Right atrium auricular region (tissue), 2 donors: ENCODE measurements around the gene SYT1. TPM values are rescaled to one million over a fixed set of nuclear protein-coding genes. Genes with fewer than 3 reads are reported as not detected.

Experiments
- DNase-seq: peaks from one replicate; pipeline ENCODE4 v3.0.0-alpha.2; 2019; ENCODE audit warnings: low spot score
- H3K27ac ChIP-seq, 2 donors: fragments of 200-600 bp; sonication (generic); 1 replicate in 1 of 2; 2 replicates in 1 of 2; pipeline ENCODE4 v1.5.1; 2016 to 2019
- H3K27me3 ChIP-seq, 2 donors: fragments of 200-600 bp; sonication (generic); one replicate each; pipeline versions ENCODE4 v1.5.1 to v1.6.0; 2017 to 2019
- H3K36me3 ChIP-seq: fragments of 200-600 bp; sonication (generic); one replicate; pipeline ENCODE4 v1.5.1; 2016
- H3K4me1 ChIP-seq, 2 donors: fragments of 200-600 bp; sonication (generic); one replicate each; pipeline versions ENCODE4 v1.5.1 to v1.6.0; 2017 to 2019
- H3K4me3 ChIP-seq, 2 donors: fragments of 200-600 bp; sonication (generic); 1 replicate in 1 of 2; 2 replicates in 1 of 2; pipeline ENCODE4 v1.5.1; 2017 to 2019; ENCODE audit warnings: mild to moderate bottlenecking in 1 of 2, moderate library complexity in 1 of 2
- H3K9me3 ChIP-seq, 2 donors: fragments of 200-600 bp; sonication (generic); one replicate each; pipeline ENCODE4 v1.5.1; 2019
- total RNA-seq, 2 donors: library from RNA; depleted of rRNA; stranded (reverse); fragments of >200 nt; gene quantifications; one replicate each; pipeline ENCODE4 v1.1.0, GENCODE V29; 2016
- TF ChIP-seq, protein P1 (sequence below), 2 donors: fragments of 200-600 bp; sonication (generic); IDR thresholded peaks; one replicate each; pipeline ENCODE4 v1.5.1; 2019; ENCODE audit warnings: antibody characterized with exemption in 2 of 2

The SYT1 gene
- total RNA-seq, 2 donors from 2014 or later = 0.16 TPM; not detected in 1

DNA sequence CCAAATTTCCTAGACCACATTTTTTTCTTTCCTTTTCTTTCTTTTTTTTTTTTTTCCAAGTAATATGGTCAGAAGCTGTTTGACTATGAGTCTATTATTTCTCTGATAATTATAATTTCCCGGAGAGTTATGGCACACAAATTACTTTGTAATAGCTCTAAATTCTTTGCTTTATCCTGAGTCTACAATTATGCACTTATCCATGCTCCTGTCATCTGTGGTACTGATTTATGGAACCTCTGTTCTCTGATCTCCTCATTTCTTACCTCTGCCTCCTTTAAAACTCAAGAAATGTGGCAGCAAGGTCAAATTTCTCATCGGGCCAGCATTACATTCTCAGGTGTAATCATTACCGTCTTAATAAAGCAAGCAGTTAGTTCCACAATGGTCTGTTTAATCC is 544.1 kb downstream of the SYT1 start:
- TF ChIP-seq, protein P1, sequence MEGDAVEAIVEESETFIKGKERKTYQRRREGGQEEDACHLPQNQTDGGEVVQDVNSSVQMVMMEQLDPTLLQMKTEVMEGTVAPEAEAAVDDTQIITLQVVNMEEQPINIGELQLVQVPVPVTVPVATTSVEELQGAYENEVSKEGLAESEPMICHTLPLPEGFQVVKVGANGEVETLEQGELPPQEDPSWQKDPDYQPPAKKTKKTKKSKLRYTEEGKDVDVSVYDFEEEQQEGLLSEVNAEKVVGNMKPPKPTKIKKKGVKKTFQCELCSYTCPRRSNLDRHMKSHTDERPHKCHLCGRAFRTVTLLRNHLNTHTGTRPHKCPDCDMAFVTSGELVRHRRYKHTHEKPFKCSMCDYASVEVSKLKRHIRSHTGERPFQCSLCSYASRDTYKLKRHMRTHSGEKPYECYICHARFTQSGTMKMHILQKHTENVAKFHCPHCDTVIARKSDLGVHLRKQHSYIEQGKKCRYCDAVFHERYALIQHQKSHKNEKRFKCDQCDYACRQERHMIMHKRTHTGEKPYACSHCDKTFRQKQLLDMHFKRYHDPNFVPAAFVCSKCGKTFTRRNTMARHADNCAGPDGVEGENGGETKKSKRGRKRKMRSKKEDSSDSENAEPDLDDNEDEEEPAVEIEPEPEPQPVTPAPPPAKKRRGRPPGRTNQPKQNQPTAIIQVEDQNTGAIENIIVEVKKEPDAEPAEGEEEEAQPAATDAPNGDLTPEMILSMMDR (IDR thresholded peaks at IDR 0.05) = no peak
- H3K9me3 ChIP-seq = no peaks in the 10 kb centered on the region
- no peak for DNase-seq
- no peak overlapping the region for H3K4me3 ChIP-seq
- H3K36me3 ChIP-seq = no peaks in the 10 kb centered on the region
- H3K27ac ChIP-seq = no peak overlapping the region
- H3K4me1 ChIP-seq = peaks cover 0 to 3% of the 10 kb centered on the region in 2 donors
- H3K27me3 ChIP-seq = no peaks in the 10 kb centered on the region

DNA sequence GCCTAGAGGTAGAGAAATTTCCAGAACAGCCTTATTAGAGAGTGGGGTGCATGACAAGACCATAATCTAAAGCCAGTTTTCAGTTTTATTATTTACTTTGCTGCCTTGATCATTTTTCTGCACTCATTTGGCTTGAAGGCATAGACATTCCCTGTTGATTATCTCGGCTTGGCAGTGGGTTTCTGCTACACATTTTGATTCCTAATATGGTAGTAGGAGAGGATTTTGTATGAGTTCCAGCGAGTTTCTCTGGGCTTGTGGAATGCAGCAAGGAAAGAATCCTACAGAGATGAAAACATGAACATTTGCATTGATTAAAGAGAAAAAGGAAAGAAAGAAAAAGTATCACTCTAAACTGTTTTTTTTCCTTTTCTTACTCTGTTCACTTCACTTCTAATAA is 545.0 kb downstream of the SYT1 start:
- TF ChIP-seq, protein P1 (IDR thresholded peaks at IDR 0.05) = no peak
- H3K9me3 ChIP-seq = no peaks in the 10 kb centered on the region
- H3K27me3 ChIP-seq = no peaks in the 10 kb centered on the region
- H3K4me1 ChIP-seq = peaks cover 0 to 3% of the 10 kb centered on the region in 2 donors
- no peak overlapping the region for H3K27ac ChIP-seq
- H3K4me3 ChIP-seq = no peak overlapping the region
- H3K36me3 ChIP-seq = no peaks in the 10 kb centered on the region
- DNase-seq = no peak

DNA sequence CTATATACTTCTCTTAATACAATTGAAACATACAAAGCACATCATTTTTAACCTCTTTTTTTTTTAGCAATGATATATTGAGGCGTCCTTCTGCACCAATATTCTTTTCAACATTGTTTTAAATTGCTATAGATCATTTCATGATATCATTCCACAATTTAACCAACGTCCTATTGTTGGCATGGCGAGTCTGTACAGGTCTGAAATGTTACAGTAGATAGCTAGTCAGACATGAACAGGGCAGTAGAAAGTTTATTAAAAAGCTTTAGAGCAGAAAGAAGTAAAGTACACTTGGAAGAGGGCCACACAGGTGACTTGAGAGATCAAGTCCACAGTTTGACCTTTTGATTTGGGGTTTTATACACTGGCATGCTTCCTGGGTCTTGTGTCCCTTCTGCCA is 547.2 kb downstream of the SYT1 start:
- TF ChIP-seq, protein P1 (IDR thresholded peaks at IDR 0.05) = no peak
- H3K4me3 ChIP-seq = no peak overlapping the region

DNA sequence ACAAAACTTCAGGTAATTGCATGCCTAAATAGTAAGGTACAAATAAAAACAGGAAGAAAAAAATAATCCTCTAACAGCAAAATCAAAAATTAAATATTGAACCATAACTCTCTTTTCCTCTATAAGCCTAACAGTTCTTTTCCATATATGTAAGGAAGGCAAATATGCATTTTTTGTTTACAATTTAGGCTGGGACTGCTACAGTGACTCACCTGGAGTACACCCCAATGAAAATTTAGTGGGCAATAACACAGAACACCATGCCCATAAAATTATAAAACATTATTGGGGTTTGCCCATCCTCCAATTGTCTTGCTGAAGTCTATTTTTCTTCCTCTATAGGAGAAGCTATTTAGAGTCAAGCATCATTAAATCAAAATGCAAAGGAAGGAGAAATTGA is 549.2 kb downstream of the SYT1 start:
- DNase-seq = no peak
- Histone ChIP-seq H3K4me1 (peaks cover 0 to 3% of the 10 kb centered on the region in 2 donors), H3K9me3 (no peaks in the 10 kb centered on the region), H3K27me3 (no peaks in the 10 kb centered on the region), H3K36me3 (no peaks in the 10 kb centered on the region), H3K4me3 (no peak overlapping the region), H3K27ac (no peak overlapping the region)
- TF ChIP-seq, protein P1 (IDR thresholded peaks at IDR 0.05) = no peak

More for the DNA sequence above, 547.2 kb downstream of the SYT1 start:
- Histone ChIP-seq H3K9me3 (no peaks in the 10 kb centered on the region), H3K4me1 (peaks cover 0 to 3% of the 10 kb centered on the region in 2 donors), H3K27me3 (no peaks in the 10 kb centered on the region), H3K27ac (no peak overlapping the region), H3K36me3 (no peaks in the 10 kb centered on the region)
- DNase-seq = no peak

DNA sequence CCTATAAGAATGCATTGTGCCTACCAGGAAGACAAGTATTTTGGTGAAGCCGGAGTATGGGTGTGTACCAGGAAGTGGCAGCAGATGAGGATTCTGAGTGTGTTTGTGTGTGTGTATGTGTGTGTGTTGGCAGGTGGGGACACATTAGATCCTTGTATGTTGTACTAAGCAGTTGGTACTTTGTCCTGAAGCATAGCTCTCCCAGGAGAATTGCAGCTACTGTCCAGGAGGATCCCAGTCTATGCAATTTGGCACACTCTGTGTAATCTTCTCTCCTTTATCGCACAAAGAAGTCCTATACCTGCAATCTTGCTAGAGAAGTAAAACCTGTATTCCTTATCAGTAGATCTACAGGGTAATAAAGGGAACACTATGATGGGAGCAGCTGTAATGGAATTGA is 549.7 kb downstream of the SYT1 start:
- Histone ChIP-seq H3K9me3 (no peaks in the 10 kb centered on the region), H3K27ac (no peak overlapping the region), H3K27me3 (no peaks in the 10 kb centered on the region), H3K4me1 (peaks cover 0 to 3% of the 10 kb centered on the region in 2 donors), H3K36me3 (no peaks in the 10 kb centered on the region), H3K4me3 (no peak overlapping the region)
- TF ChIP-seq, protein P1 (IDR thresholded peaks at IDR 0.05) = no peak
- DNase-seq = no peak

DNA sequence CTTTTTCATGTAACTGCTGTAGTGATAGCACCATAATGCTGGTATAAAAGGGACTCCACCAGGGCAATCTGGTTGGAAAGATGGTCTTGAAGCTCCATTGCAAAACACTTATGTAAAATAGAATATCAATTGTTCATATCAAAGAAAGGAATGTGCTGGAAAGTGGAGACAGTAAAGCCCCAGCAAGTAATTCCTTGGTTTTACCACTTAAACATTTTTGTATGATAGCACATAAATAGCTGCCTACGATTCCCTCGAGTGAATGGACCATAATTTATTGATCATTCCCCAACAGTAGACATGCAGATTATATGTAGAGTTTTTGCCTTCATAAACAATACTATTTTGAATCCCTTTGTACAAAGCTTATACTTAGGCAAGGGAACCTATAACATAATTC is 550.7 kb downstream of the SYT1 start:
- H3K27ac ChIP-seq = no peak overlapping the region
- H3K4me3 ChIP-seq = no peak overlapping the region
- no peaks in the 10 kb centered on the region for H3K27me3 ChIP-seq
- no peaks in the 10 kb centered on the region for H3K9me3 ChIP-seq
- TF ChIP-seq, protein P1 (IDR thresholded peaks at IDR 0.05) = no peak
- DNase-seq = no peak
- no peaks in the 10 kb centered on the region for H3K36me3 ChIP-seq
- H3K4me1 ChIP-seq = no peaks in the 10 kb centered on the region
